Neural progenitor cell (in vitro differentiated cells): Measurements from ENCODE around the gene ACOX3.

Experiments used
- CTCF ChIP-seq: fragments of 200-600 bp; sonication (generic); IDR thresholded peaks from 2 replicates; pipeline ENCODE4 v1.5.1; 2017; ENCODE audit warnings: antibody characterized with exemption, mild to moderate bottlenecking
- EZH2 ChIP-seq: fragments of 200-600 bp; sonication (generic); IDR thresholded peaks from 2 replicates; pipeline ENCODE4 v1.6.1; 2017; ENCODE audit warnings: antibody characterized with exemption, mild to moderate bottlenecking, moderate library complexity
- EZH2phosphoT487 ChIP-seq: fragments of 200-600 bp; sonication (generic); IDR thresholded peaks from 2 replicates; pipeline ENCODE4 v1.6.1; 2017; ENCODE audit warnings: antibody characterized with exemption

- TF ChIP-seq CTCF (no peak), EZH2 (no peak), EZH2phosphoT487 (no peak)
Observed at GRCh38 chr4:8359193-8359592, 81.3 kb downstream of the ACOX3 start.
